Loucy (cell line): ENCODE results near the gene PPRC1.

Experiments
- H2AFZ ChIP-seq: fragments of 200-600 bp; sonication (generic); 2 replicates; pipeline ENCODE4 v1.6.0; 2016; ENCODE audit warnings: antibody characterized with exemption, mild to moderate bottlenecking, low read length, moderate library complexity
- H3F3A ChIP-seq: fragments of 200-600 bp; 2 replicates; pipeline ENCODE4 v1.6.0; 2016; ENCODE audit warnings: antibody characterized with exemption, low read depth, mild to moderate bottlenecking
- H3K27me3 ChIP-seq: fragments of 200-600 bp; sonication (generic); 2 replicates; pipeline ENCODE4 v1.6.1; 2014; ENCODE audit warnings: low read length, mild to moderate bottlenecking; ENCODE audit not compliant: insufficient read depth, poor library complexity, severe bottlenecking
- H3K36me3 ChIP-seq: fragments of 200-600 bp; sonication (generic); 2 replicates; pipeline ENCODE4 v1.6.1; 2016; ENCODE audit warnings: low read length; ENCODE audit not compliant: insufficient read depth
- H3K4me1 ChIP-seq: fragments of 200-600 bp; sonication (generic); 2 replicates; pipeline ENCODE4 v1.5.1; 2014; ENCODE audit warnings: low read length, mild to moderate bottlenecking; ENCODE audit not compliant: insufficient read depth, poor library complexity, severe bottlenecking
- H3K4me2 ChIP-seq: fragments of 200-600 bp; sonication (generic); 2 replicates; pipeline ENCODE4 v1.6.0; 2014; ENCODE audit warnings: antibody characterized with exemption, low read length, low read depth, mild to moderate bottlenecking; ENCODE audit not compliant: poor library complexity, severe bottlenecking
- H3K4me3 ChIP-seq: fragments of 200-600 bp; sonication (generic); 2 replicates; pipeline ENCODE4 v1.5.1; 2014; ENCODE audit warnings: low read length, mild to moderate bottlenecking, mixed read lengths; ENCODE audit not compliant: poor library complexity, severe bottlenecking
- H3K79me2 ChIP-seq: fragments of 200-600 bp; sonication (generic); 2 replicates; pipeline ENCODE4 v1.6.1; 2014; ENCODE audit warnings: low read length; ENCODE audit not compliant: insufficient read depth
- H3K9ac ChIP-seq: fragments of 200-600 bp; sonication (generic); 2 replicates; pipeline ENCODE4 v1.6.0; 2014; ENCODE audit warnings: mild to moderate bottlenecking, low read depth, low read length, moderate library complexity; ENCODE audit not compliant: poor library complexity, severe bottlenecking
- H3K9me2 ChIP-seq: fragments of 200-600 bp; sonication (generic); replicated peaks from 2 replicates; pipeline ENCODE4 v1.6.1; 2016; ENCODE audit warnings: low read depth, low read length, mixed read lengths
- H3K9me3 ChIP-seq: fragments of 200-600 bp; sonication (generic); 2 replicates; pipeline ENCODE4 v1.6.1; 2014; ENCODE audit warnings: mild to moderate bottlenecking, antibody characterized with exemption, low read length, low read depth; ENCODE audit not compliant: insufficient read depth
- H4K20me1 ChIP-seq: fragments of 200-600 bp; sonication (generic); 2 replicates; pipeline ENCODE4 v1.6.0; 2014; ENCODE audit warnings: antibody characterized with exemption, low read length, mild to moderate bottlenecking; ENCODE audit not compliant: insufficient read depth, poor library complexity, severe bottlenecking
- EZH2phosphoT487 ChIP-seq: fragments of 200-600 bp; IDR thresholded peaks from 2 replicates; pipeline ENCODE4 v1.6.1; 2018; ENCODE audit warnings: antibody characterized with exemption, mild to moderate bottlenecking, moderate library complexity, borderline replicate concordance
- TF ChIP-seq, protein P1 (sequence below): fragments of 200-600 bp; sonication (generic); conservative IDR thresholded peaks from 2 replicates; pipeline ENCODE4 v1.5.1; 2014; ENCODE audit warnings: mild to moderate bottlenecking, antibody characterized with exemption, low read length

The PPRC1 gene

DNA sequence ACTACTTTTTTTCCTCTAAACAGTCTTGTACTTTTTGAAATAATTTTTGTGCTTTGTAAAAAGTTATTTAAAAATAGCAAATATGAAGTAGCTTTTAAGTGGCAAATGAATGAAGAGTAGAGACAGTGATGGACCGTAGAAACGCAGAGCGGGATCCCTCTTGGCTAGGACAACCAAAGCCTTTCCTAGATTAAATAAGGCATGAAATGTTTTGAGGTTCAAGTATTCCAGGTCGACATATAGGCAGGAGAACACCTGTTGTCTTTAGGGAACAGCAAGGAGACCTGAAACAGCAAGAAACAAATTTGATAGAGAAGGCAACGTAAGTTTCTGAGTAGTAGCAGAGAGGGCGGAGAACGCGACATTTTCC, 662 bp upstream of the PPRC1 start:
- no peaks in the 10 kb centered on the region for H3F3A ChIP-seq
- peak overlapping the region; percentile 83 for H3K9ac ChIP-seq
- no peaks in the 10 kb centered on the region for H3K9me2 ChIP-seq
- peak overlapping the region; percentile 91 for H2AFZ ChIP-seq
- H3K36me3 ChIP-seq: no peaks in the 10 kb centered on the region
- TF ChIP-seq, protein P1, sequence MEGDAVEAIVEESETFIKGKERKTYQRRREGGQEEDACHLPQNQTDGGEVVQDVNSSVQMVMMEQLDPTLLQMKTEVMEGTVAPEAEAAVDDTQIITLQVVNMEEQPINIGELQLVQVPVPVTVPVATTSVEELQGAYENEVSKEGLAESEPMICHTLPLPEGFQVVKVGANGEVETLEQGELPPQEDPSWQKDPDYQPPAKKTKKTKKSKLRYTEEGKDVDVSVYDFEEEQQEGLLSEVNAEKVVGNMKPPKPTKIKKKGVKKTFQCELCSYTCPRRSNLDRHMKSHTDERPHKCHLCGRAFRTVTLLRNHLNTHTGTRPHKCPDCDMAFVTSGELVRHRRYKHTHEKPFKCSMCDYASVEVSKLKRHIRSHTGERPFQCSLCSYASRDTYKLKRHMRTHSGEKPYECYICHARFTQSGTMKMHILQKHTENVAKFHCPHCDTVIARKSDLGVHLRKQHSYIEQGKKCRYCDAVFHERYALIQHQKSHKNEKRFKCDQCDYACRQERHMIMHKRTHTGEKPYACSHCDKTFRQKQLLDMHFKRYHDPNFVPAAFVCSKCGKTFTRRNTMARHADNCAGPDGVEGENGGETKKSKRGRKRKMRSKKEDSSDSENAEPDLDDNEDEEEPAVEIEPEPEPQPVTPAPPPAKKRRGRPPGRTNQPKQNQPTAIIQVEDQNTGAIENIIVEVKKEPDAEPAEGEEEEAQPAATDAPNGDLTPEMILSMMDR: no peak
- TF ChIP-seq EZH2phosphoT487: no peak
- no peaks in the 10 kb centered on the region for H3K9me3 ChIP-seq
- H3K27me3 ChIP-seq: no peaks in the 10 kb centered on the region
- H3K4me2 ChIP-seq: peak overlapping the region; percentile 71
- H3K4me1 ChIP-seq: peaks cover 30% of the 10 kb centered on the region
- H4K20me1 ChIP-seq: peaks cover 39% of the 10 kb centered on the region
- peak overlapping the region; percentile 94 for H3K4me3 ChIP-seq
- peaks cover 43% of the 10 kb centered on the region for H3K79me2 ChIP-seq

DNA sequence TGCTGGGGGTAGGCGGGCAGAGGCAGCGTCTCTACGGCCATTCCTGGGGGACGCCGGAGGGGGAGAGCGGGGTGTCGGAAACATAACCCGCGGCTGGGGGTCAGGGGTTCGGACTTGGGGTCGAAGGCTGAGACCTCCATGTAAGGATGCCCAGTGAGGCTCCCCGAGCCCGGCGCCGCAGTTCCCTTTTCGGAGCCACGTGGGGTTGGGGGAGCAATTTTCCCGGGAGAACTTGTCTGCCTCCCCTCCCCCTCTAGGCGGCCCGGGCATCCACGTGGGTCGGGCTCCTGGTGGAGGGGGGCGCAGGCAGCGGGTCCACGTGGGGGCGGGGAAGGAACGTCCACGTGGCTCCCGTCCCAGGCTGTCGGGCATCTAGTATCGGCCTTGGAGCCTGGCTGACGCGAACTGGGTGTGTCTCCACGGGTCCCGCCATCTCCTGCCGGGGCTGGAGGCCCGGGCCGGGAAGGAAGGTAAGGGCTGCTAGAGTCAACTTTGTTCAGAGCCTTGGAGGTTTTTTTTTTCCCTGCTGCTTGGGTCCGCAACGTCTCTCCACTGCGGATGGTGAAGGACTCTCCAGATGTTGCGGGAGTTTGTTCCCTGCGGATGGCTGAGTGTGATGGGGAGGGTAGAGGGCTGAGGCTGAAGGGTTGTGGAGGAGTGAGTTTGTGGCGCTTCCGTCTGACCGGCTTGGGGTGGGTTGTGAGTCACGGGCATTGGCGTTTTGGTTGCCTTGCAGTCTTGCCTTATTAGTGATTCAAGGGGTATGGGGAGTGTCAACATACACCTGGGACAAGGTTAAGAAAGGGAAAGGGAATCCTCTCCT, 744 bp downstream of the PPRC1 start:
- TF ChIP-seq EZH2phosphoT487: no peak
- TF ChIP-seq, protein P1: no peak
- Histone ChIP-seq H3K36me3 (peaks cover 9% of the 10 kb centered on the region; the same call in 1 of the 2 replicates), H3K27me3 (no peaks in the 10 kb centered on the region), H3K4me2 (peak overlapping the region; percentile 94), H3K9ac (peak overlapping the region; percentile 83), H3F3A (no peaks in the 10 kb centered on the region), H3K4me3 (peak overlapping the region; percentile 94), H2AFZ (peak overlapping the region; percentile 91), H3K9me3 (no peaks in the 10 kb centered on the region), H3K9me2 (no peaks in the 10 kb centered on the region), H4K20me1 (peaks cover 46% of the 10 kb centered on the region), H3K4me1 (peaks cover 31% of the 10 kb centered on the region), H3K79me2 (peaks cover 57% of the 10 kb centered on the region)

DNA sequence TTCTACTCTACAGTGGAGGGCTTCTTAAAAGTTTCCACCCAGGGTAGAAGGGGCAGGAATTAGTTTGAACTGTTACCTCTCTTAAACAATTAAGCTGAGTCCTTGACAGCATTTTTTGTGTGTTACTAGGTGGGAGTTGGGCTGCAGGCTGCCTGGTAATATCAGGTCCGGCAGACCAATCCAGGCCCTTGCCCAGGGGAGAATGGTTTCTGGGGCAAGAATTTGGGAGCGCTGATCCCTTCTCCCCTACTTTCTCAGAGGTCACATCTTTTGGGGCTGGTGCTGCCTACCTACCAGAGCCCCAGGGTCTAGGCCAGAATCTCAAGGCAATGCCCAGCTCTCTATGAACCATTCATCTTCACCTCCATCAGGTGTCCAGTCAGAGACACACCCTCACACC, 1.6 kb downstream of the PPRC1 start:
- Histone ChIP-seq H3K9me2 (no peaks in the 10 kb centered on the region), H3K27me3 (no peaks in the 10 kb centered on the region), H3K4me1 (peaks cover 31% of the 10 kb centered on the region), H4K20me1 (peaks cover 50% of the 10 kb centered on the region), H3K79me2 (peaks cover 64% of the 10 kb centered on the region), H2AFZ (no peak overlapping the region), H3K36me3 (peaks cover 18% of the 10 kb centered on the region; the same call in 1 of the 2 replicates), H3F3A (no peaks in the 10 kb centered on the region), H3K4me2 (peak overlapping the region; percentile 94), H3K4me3 (peak overlapping the region; percentile 94), H3K9me3 (no peaks in the 10 kb centered on the region), H3K9ac (peak overlapping the region; percentile 83)
- TF ChIP-seq, protein P1: no peak
